Fibroblast of pulmonary artery (primary cell): Measurements from ENCODE around the gene ZHX3.

Source experiments
- DNase-seq: peaks from one replicate; pipeline ENCODE4 v3.0.0-alpha.2; 2010; ENCODE audit warnings: low read depth
- H3K4me3 ChIP-seq: replicated peaks from 2 replicates; pipeline ENCODE4 v1.5.1; 2011; ENCODE audit warnings: low read depth, mild to moderate bottlenecking, control low read depth, low read length, moderate library complexity
- CTCF ChIP-seq: IDR thresholded peaks from 2 replicates; pipeline ENCODE4 v1.5.1; 2011; ENCODE audit warnings: mild to moderate bottlenecking, control low read depth, low read length, inconsistent platforms; ENCODE audit errors: missing control alignments

ZHX3 gene

GRCh38 chr20:41347523-41348429, 30.2 kb upstream of the ZHX3 start:
- TF ChIP-seq CTCF: no peak
- no peak overlapping the region for H3K4me3 ChIP-seq
- peak; percentile 37 for DNase-seq

GRCh38 chr20:41345729-41346067, 28.2 kb upstream of the ZHX3 start:
- H3K4me3 ChIP-seq: no peak overlapping the region
- no peak for DNase-seq
- no peak for TF ChIP-seq CTCF

GRCh38 chr20:41344938-41345728, 27.6 kb upstream of the ZHX3 start:
- no peak overlapping the region for H3K4me3 ChIP-seq
- DNase-seq: no peak
- no peak for TF ChIP-seq CTCF

- no peak for DNase-seq
- TF ChIP-seq CTCF: no peak
- no peak overlapping the region for H3K4me3 ChIP-seq
Observed at GRCh38 chr20:41344477-41344876, 26.9 kb upstream of the ZHX3 start.

- DNase-seq: no peak
- TF ChIP-seq CTCF: no peak
- H3K4me3 ChIP-seq: no peak overlapping the region
Observed at GRCh38 chr20:41342474-41343464, 25.2 kb upstream of the ZHX3 start.

GRCh38 chr20:41340327-41341055, 23.0 kb upstream of the ZHX3 start, which contains the start of gene LPIN3:
LPIN3 (plus strand) TSS chr20:41340821; CDS start chr20:41345804, 4,983 bp downstream.
- DNase-seq: peak; percentile 87
- no peak for TF ChIP-seq CTCF

More at GRCh38 chr20:41340327-41341055, 23.0 kb upstream of the ZHX3 start, which contains the start of gene LPIN3:
- H3K4me3 ChIP-seq: peak within 1 kb of the TSS; percentile 55
